HG02759 (cell line): ENCODE measurements around the gene CYB5R3.
"Not testable (repeated sequence)": the region's sequence is repeated elsewhere in the genome, so short reads cannot be mapped to it uniquely, and the experiment has no call there.

Experiments
- ATAC-seq: cut with Tn5 transposase; IDR thresholded peaks from one replicate; pipeline ENCODE4 v1.9.1; 2021; ENCODE audit warnings: mild to moderate bottlenecking, moderate library complexity; ENCODE audit not compliant: unreplicated experiment

The CYB5R3 gene

DNA sequence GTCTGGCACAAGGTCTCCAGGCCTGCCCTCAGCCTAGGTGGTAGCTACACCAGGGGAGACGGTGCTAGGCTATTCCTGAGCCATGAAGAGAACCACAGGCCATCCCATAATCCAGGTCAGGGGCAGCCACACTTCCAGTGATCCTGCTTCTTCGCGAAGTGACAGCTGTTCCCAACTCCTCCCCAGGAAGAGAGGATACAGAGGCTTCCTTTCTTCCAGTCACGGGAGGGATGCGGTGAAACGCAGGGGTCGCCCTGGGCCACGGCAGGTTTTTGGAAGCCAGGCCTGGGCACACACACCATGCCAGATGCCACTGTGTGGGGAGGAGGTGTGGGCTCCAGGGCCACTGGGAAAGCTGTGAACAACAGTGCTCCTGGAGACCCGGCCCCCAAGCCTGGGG lies 72.1 kb downstream of the CYB5R3 start:
- ATAC-seq: not testable (repeated sequence)

DNA sequence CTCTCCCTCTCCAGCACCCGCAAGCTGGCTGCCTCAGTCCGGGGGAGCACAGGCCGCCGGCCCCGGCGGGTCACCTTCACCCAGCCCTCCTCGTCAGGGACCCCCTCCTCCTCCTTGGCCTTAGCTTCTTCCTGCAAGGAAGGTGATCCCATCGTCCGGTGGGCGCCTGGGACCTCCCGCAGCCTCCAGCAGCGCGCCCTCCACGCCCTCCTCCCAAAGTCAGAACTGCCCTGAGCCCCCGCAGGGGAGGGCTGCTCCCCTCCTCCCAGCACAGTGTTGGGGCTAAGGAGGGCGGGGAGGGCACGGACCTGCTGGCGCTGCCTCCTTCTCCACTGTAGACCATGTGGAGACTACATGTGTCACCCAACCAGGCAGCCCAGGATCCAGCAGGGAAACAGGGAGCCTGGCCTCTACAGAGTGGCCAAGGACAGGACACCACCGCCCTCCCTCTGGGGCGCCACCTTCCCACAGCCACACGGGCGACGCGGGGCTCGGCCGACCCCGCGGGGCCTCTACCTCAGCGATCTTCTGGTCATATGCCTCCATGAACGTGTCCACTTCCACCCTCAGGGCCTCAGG lies 73.1 kb downstream of the CYB5R3 start:
- not testable (repeated sequence) for ATAC-seq

DNA sequence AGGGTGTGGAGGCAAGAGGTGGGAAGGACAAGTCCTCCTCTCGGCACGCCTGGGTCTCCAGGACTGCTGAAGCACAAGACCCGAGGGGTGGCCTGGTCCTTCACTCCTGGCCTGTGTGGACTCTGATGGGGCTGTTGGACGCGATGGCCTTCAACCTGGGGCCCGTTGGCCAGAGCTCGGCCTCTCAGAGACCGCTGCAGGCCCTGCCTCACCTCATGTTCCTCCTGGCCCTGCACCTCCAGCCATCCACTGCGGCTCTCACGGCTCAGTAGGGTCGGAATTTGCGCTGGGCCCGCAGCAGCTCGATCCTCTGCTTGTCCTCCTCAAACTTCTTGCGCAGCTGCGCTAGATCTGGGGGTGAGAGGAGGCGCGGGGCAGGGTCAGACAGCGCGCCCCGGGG lies 74.7 kb downstream of the CYB5R3 start:
- not testable (repeated sequence) for ATAC-seq

DNA sequence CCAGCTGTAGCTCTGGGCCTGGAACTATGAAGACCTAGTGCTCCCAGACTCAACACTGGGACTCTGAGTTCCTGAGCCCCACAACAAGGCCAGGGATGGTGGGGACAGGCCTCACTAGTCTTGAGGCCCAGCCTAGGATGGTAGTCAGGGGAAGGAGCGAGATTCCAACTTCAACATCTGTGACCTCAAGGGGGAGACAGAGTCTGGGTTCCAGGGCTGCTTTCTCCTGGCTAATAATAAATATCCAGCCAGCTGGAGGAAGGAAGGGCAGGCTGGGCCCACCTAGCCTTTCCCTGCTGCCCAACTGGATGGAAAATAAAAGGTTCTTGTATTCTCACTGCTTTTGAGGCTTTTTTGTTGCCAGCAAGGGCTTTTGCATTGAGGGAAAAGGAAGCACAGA lies 75.1 kb downstream of the CYB5R3 start:
- not testable (repeated sequence) for ATAC-seq

DNA sequence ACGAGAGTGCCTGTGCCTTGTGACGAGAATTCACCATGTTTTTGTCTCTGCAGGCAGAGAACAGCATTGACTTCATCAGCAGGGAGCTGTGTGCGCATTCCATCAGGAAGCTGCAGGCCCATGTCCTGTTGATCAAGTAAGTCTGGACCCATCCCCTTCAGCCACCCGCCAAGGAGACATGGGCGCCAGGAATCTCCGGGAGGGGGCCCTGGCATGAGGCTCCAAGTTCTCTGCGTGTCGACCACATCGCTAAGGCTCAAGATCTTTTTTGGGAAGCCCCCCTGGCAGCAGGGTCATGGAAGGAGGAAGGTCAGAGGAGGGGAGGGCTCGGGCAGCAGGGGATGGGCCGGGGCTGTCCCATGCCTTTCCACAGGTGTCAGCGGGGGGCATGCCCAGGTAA lies 78.1 kb downstream of the CYB5R3 start:
- not testable (repeated sequence) for ATAC-seq

DNA sequence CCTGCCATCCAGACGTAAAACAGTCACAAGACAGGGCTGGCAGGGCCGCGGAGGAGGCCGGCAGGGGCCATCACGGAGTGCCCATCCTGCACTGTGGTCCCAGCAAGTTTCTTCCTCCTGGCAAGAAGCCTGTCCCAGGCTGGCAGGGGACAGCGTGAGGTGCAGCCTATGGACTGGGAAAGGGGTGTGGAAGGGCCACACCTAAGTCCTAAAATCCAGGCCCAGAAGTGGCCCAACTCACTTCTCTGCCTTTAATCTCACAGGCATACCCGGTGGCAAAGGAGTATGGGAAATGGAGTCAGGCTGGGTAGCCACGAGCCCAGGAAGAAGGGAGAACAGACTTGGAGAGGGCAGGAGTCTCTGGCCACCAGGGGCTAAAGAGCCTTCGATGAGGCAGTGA lies 78.6 kb downstream of the CYB5R3 start:
- ATAC-seq: not testable (repeated sequence)

DNA sequence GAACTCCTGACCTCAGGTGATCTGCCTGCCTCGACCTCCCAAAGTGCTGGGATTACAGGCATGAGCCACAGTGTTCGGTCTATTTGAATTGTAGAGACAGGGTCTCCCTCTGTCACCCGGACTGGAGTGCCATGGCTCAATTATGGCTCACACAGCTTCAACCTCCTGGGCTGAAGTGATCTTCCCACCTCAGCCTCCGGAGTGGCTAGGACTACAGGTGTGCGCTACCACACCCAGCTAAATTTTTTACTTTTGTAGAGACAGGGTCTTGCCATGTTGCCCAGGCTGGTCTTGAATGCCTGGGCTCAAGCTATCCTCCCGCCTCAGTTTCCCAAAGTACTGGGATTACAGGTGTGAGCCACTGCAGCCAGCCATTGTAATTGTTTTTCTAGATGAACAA lies 81.2 kb downstream of the CYB5R3 start:
- ATAC-seq: not testable (repeated sequence)
